NCI-H460 (cell line): Measurements from ENCODE around the gene GSG1L2. TPM values are rescaled to one million over a fixed set of nuclear protein-coding genes. Genes with fewer than 3 reads are reported as not detected.

ENCODE experiments used
- total RNA-seq: library from RNA; depleted of rRNA; stranded (reverse); fragments of >200 nt; shearing (Covaris generic); gene quantifications from 2 replicates; pipeline ENCODE4 v1.2.3, GENCODE V29; 2014; rRNA removed

The GSG1L2 gene
- total RNA-seq, 1 experiment from 2014 or later, result 7.3 TPM

Other genes with a start within 250 kb of the GSG1L2 start
- 92.2 and 108 TPM in 2 replicates for gene STX8, start 246.3 kb downstream of the GSG1L2 start, total RNA-seq
- 0.22 TPM in 1 of 2 replicates, not detected in the other for gene CFAP52, start 245.4 kb downstream of the GSG1L2 start, total RNA-seq
- 7.7 and 8.3 TPM in 2 replicates for gene USP43, start 176.6 kb downstream of the GSG1L2 start, total RNA-seq
- not detected in 2 replicates for gene DHRS7C, start 30.5 kb downstream of the GSG1L2 start, total RNA-seq
- gene GLP2R, start 3.8 kb upstream of the GSG1L2 start, total RNA-seq, result 86.7 and 106 TPM in 2 replicates
- not detected in 2 replicates for gene RCVRN, start 83.2 kb upstream of the GSG1L2 start, total RNA-seq